ENCODE data around the gene RAB44. TPM values are rescaled to one million over a fixed set of nuclear protein-coding genes. Genes with fewer than 3 reads are reported as not detected.

Gene RAB44
- total RNA-seq, 1 donor from 2014 or later: 0.21 TPM

DNA sequence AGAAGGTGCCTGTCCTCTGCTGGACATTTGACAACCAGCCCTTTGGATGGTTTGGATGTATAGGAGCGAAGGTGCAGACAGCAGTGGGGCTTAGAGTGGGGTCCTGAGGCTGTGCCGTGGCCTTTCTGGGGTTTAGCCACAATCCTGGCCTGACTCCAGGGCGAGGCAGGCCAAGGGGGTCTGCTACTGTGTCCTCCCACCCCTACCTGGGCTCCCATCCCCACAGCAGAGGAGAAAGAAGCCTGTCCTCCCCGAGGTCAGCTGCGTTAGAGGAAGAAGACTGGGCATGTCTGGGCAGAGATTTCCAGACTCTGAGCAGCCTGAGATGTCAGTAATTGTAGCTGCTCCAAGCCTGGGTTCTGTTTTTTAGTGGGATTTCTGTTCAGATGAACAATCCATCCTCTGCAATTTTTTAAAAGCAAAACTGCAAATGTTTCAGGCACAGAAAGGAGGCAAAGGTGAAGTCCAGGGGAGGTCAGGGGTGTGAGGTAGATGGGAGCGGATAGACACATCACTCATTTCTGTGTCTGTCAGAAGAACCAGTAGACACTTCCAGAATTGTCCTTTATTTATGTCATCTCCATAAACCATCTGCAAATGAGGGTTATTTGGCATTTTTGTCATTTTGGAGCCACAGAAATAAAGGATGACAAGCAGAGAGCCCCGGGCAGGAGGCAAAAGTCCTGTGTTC is 20.4 kb upstream of the RAB44 start:
- Histone ChIP-seq H3K36me3 (peaks cover 5 to 10% of the 10 kb centered on the region in 2 donors), H3K27ac (peak overlapping the region; percentile 100), H3K9me3 (no peaks in the 10 kb centered on the region), H3K27me3 (no peaks in the 10 kb centered on the region), H3K4me3 (peak overlapping the region; percentile 7 to 75), H3K4me1 (peaks cover 9 to 25% of the 10 kb centered on the region in 2 donors)
- intact Hi-C loops (cut with DNase I): no loop called here
- TF ChIP-seq, protein P1, sequence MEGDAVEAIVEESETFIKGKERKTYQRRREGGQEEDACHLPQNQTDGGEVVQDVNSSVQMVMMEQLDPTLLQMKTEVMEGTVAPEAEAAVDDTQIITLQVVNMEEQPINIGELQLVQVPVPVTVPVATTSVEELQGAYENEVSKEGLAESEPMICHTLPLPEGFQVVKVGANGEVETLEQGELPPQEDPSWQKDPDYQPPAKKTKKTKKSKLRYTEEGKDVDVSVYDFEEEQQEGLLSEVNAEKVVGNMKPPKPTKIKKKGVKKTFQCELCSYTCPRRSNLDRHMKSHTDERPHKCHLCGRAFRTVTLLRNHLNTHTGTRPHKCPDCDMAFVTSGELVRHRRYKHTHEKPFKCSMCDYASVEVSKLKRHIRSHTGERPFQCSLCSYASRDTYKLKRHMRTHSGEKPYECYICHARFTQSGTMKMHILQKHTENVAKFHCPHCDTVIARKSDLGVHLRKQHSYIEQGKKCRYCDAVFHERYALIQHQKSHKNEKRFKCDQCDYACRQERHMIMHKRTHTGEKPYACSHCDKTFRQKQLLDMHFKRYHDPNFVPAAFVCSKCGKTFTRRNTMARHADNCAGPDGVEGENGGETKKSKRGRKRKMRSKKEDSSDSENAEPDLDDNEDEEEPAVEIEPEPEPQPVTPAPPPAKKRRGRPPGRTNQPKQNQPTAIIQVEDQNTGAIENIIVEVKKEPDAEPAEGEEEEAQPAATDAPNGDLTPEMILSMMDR (IDR thresholded peaks at IDR 0.05): no peak
- no peak for DNase-seq (ENCODE audit: low spot score in 2 of 2)

GRCh38 chr6:36677753-36678487 is 19.7 kb upstream of the RAB44 start:
- Histone ChIP-seq H3K27ac (peak overlapping the region; percentile 100), H3K9me3 (no peaks in the 10 kb centered on the region), H3K4me1 (peaks cover 16 to 31% of the 10 kb centered on the region in 2 donors), H3K4me3 (peak overlapping the region; percentile 11 to 75), H3K27me3 (no peaks in the 10 kb centered on the region), H3K36me3 (peaks cover 12 to 14% of the 10 kb centered on the region in 2 donors)
- intact Hi-C loops (cut with DNase I): loop anchor here (1.0 to 2.0 kb wide), 2 partner anchors 49 to 57 kb away; no protein-coding TSS in a partner anchor
- TF ChIP-seq, protein P1 (IDR thresholded peaks at IDR 0.05): no peak
- DNase-seq (ENCODE audit: low spot score in 2 of 2): no peak

DNA sequence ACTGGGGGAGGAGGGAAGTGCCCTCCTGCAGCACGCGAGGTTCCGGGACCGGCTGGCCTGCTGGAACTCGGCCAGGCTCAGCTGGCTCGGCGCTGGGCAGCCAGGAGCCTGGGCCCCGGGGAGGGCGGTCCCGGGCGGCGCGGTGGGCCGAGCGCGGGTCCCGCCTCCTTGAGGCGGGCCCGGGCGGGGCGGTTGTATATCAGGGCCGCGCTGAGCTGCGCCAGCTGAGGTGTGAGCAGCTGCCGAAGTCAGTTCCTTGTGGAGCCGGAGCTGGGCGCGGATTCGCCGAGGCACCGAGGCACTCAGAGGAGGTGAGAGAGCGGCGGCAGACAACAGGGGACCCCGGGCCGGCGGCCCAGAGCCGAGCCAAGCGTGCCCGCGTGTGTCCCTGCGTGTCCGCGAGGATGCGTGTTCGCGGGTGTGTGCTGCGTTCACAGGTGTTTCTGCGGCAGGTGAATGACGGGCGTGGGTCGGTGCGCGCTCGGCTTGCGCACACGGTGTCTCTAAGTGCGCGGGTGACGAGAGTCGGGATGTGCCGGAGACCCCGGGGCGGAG is 19.1 kb upstream of the RAB44 start, which contains the start of gene CDKN1A:
Gene CDKN1A, plus strand, starts transcription at position 227 of the 555 bp plus-strand sequence. CDS start 5,388 bp downstream, outside the sequence.
- TF ChIP-seq, protein P1 (IDR thresholded peaks at IDR 0.05): peak in 1 of 3 experiments; percentile 18
- peaks cover 20 to 34% of the 10 kb centered on the region in 2 donors for H3K4me1 ChIP-seq
- H3K27ac ChIP-seq: peak within 1 kb of the TSS; percentile 100
- DNase-seq (ENCODE audit: low spot score in 2 of 2): peak; percentile 86 to 97
- H3K27me3 ChIP-seq: no peaks in the 10 kb centered on the region
- H3K9me3 ChIP-seq: no peaks in the 10 kb centered on the region
- H3K4me3 ChIP-seq: peak within 1 kb of the TSS; percentile 75 to 79
- intact Hi-C loops (cut with DNase I): loop anchor here (1.0 to 2.0 kb wide), 2 partner anchors 49 to 56 kb away; no protein-coding TSS in a partner anchor
- peaks cover 19 to 21% of the 10 kb centered on the region in 2 donors for H3K36me3 ChIP-seq

DNA sequence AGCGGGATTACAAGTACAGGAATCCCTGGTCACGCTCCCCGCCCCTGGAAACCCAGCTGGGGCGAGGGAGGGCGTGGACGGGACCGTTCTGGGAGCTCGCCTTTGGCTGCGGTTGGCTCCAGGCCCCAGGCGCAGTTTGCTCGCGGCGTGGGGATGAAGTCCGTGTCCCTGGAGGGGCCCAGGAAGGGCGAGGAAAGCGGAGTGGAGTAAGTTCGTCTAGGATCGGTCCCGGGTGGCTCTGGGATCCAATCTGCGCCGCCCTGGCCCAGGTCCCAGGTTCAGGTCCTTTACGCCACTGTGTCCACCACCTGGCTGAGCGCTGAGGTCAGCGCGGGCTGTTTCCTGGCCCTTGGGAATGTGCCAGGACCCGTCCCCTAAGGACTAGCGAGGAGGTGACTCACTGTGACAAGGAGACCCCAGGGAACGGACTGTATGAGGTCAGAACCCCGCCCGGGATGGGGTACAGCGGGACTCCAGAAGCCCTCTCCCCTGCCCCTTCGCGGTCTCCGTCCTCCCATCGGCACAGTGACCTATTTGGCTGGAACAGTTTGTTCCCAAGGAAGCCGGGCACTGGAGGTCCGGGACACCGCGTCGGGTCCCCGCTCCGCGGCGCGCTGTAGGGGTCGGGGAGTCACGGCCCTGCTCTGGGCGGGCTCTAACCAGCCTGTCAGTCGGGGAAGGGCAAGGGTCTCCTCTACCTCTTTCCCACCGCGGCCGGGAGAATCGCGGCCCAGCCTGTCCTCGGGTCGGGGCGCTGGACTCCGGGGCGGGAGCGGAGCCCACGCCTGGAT is 18.4 kb upstream of the RAB44 start:
- intact Hi-C loops (cut with DNase I): loop anchor here (2.0 kb wide), 1 partner anchor 56 kb away; no protein-coding TSS in a partner anchor
- TF ChIP-seq, protein P1 (IDR thresholded peaks at IDR 0.05): no peak
- peak overlapping the region; percentile 75 to 79 for H3K4me3 ChIP-seq
- no peaks in the 10 kb centered on the region for H3K27me3 ChIP-seq
- peaks cover 20 to 34% of the 10 kb centered on the region in 2 donors for H3K4me1 ChIP-seq
- DNase-seq (ENCODE audit: low spot score in 2 of 2): peak; percentile 58 to 93
- H3K36me3 ChIP-seq: peaks cover 25 to 27% of the 10 kb centered on the region in 2 donors
- peak overlapping the region; percentile 100 for H3K27ac ChIP-seq
- H3K9me3 ChIP-seq: no peaks in the 10 kb centered on the region
